ENCODE measurements around the gene SMIM15.

SMIM15 gene

DNA sequence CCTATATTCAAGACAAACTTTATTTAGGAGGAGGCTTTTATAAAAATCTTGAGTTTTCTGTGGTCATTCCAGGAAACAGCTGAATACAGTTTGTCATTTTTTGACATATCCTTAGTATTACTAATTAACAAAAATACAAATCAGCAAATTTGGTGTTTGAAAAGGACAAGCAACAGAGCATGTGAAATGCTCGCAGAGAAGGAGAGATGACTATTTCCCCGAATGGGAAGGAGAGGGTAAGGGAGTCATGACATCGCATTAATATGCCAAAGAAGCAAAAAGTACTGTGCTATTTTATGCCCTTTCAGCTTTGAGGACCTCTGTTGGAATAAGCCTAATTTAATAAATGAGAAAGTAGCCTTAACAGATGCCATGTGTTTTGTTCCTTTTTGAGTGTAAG, 1.8 kb downstream of the SMIM15 start:
- no peak for DNase-seq (ENCODE audit: low read depth in 1 of 2, low spot score in 1 of 2)

DNA sequence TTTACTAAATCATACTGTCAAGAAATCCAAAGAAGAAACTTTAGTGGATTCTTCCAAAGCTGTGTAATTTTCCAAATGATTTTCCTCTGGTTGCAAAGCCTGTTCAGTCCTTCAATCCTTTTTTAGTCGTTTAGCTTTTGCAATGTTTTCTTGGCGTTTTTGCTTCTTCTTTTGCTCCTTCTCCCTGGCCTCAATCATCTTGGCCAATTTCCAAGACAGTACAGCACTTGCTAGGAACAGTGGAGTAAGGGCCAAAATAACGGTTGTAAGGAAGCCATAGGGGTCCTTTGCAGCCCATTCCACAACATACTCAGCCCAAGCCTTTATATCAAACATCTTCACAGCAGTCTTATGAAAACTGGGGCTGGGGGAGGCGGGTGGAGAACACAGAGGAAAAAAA, 2.4 kb downstream of the SMIM15 start:
- DNase-seq (ENCODE audit: low read depth in 1 of 2, low spot score in 1 of 2) = no peak

DNA sequence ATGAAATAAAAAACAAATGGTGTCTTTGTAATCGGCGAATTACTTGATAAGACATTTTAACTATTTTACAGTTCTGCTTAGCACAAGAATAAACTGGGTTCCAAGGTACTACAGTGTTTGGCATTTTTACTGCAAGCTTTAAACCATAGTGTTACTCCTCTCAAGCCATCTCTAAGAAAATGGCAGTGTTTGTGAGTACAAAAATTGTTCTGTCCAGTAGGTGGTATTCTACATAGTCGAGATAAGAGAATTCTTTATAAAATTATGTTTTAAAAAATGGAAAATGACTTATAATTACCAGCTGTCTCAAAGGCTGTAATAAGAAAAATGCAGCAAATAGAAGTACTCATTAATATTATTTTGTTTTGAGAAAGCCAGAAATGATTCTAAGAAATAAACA, 3.2 kb downstream of the SMIM15 start:
- DNase-seq (ENCODE audit: low read depth in 1 of 2, low spot score in 1 of 2) = no peak

DNA sequence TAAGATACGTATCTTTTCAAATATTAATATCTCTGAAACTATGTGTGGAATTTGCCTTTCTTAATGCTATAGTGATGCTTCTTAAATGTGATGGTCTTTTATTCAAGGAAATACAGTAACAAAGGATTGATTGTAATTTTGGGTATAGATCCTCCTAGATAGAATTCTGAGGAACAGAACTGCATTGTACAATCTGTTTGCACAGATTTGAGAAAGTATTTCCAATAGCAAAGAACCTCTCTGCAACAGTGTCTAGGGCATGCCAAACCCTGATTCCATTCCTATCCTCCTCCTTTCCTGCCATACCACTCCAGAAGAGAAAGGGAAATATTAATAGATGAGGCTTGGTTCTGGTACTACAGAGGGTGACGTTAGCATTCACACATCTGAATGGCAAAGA, 10.4 kb downstream of the SMIM15 start:
- DNase-seq (ENCODE audit: low read depth in 1 of 2, low spot score in 1 of 2) = no peak

DNA sequence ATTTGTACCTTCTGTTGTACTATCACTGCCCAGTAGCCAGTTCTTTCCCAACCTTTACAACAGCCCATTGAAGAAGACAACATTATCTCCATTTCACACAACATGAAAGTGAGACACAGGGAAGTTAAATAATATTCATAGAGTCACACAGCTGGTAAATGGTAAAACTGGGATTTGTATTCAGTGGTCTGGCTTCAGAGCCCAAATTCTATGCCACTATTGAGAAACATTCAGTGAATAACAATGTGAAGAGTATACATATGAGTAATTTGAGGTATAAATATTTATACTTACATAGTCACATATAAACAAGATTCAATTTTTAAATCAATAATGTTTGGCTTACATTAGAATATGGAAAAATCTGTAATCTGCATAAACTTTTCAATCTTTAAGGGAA, 13.8 kb downstream of the SMIM15 start:
- DNase-seq (ENCODE audit: low read depth in 1 of 2, low spot score in 1 of 2) = no peak

DNA sequence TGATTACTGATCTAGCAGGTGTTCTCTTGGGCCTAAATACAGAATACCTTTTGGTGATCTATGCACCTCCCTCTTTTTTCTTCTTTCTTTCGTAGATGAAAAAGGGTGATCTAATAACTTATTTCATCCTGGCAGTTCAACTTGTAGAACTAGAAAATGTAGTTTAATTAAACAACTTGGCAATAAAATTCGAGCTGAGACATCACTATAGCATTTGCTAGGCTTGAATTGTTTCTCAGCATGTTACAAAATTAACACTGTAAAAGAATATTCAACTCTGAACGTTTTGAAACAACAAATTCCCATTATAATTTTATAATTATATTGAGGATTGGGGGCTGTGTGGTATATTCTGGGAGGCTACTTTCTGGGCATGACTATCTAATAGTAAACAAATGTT, 19.5 kb downstream of the SMIM15 start:
- no peak for DNase-seq (ENCODE audit: low read depth in 1 of 2, low spot score in 1 of 2)

DNA sequence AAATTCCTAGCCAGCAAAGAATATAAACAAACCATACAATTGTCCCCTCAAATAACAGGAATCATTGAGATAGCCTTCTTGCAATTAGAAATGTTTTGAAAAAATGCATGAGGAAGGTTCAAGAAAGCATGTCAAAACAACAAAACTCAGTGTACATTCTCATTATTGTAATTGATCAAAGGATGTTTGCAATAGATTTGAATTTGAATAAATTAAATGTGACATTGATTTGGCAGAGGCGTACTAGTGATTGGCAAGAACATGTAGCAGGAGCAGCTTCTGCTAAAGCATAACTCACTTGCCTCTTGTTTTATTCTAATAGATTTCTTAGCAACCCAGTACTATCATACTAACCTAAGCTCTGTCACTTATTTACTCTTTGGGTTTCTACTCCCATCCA, 19.9 kb downstream of the SMIM15 start:
- no peak for DNase-seq (ENCODE audit: low read depth in 1 of 2, low spot score in 1 of 2)

DNA sequence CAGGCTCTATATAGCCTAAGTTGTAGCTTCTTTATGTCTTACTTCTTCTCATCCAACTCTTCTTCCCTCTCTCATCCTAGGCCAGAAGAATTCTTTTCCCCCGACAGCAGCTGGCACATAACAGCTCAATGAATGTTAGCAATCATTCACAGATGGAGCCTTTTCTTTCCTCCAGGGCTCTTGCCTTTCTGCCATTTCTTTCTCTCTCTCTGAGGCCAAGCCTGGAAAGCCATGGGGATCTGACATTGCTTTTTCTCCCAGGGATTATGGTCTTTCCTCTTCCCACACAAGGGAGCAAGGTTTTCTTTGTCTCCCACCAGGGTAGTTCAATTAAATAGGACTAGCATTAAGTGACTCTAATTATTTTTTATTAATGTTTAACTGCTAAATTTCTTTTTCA, 20.5 kb downstream of the SMIM15 start:
- DNase-seq (ENCODE audit: low read depth in 1 of 2, low spot score in 1 of 2) = no peak

DNA sequence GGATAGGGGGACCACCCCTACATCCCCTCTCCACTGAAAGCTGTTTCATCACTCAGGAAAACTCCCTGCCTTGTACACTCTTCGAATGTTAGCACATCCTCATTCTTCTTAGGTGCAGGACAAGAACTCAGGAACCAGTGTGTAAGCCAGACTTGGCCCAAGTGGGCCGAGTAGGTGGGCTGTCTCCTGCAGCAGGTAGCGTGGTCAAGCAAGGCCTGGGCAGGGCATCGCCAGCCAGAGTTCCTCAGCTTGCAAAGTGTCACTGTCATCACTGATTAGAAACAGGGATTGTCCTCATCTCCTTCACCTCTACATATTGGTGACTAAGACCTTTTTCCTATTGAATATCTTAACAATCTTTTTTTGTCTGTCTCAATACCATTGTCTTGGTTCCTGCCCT, 22.3 kb downstream of the SMIM15 start:
- no peak for DNase-seq (ENCODE audit: low read depth in 1 of 2, low spot score in 1 of 2)

DNA sequence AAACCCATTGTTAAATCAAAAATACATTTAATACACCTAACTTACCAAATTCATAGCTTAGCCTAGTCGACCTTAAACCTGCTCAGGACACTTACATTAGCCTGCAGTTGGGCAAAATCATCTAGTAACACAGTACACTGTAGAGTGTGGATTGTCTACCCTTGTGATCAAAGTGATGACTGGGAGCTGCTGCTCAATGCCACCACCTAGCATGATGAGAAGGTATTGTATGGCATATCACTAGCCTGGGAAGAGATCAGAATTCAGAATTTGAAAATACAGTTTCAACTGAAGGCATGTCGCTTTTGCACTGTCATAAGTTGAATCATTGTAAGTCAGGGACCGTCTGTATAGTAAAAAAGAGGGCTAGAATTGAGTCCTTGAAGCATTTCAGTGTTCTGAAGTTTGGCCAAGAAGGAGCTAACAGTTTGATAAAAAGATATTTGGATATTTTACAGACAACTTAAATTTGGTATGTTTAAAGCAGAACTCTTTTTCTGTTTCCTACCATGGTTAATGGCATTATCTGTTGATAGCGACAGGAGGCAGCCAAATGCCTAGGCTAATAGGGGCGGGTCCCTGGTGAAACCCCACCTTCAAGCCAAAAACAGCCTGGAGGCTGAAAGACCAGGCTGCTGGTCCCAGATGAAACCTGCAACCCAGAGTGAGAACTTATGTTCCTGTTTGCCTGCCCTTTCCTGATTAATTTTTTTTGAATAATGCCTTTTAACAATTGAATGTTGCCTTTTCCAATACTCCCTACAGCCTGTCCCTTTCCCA, 23.0 kb downstream of the SMIM15 start:
- DNase-seq (ENCODE audit: low read depth in 1 of 2, low spot score in 1 of 2) = no peak

DNA sequence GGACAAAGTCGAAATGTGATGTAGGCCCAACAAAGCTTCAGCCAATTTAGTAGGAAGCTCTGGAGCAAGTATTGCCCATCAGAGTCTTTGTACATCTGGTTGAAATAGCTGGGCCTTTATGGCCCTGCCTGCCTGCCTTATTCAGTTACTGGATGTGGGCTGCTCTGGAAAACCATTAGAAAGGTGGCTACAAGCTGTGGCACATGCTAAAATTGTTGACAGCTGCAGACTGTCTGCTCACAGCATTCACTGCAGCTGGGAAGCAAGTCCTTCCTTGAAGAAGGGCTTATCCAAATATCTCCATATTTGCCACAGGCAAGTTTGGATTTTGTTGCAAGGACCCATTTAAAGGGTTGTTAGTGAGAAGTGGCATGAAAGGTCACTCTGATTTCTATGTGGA, 24.4 kb downstream of the SMIM15 start:
- no peak for DNase-seq (ENCODE audit: low read depth in 1 of 2, low spot score in 1 of 2)

DNA sequence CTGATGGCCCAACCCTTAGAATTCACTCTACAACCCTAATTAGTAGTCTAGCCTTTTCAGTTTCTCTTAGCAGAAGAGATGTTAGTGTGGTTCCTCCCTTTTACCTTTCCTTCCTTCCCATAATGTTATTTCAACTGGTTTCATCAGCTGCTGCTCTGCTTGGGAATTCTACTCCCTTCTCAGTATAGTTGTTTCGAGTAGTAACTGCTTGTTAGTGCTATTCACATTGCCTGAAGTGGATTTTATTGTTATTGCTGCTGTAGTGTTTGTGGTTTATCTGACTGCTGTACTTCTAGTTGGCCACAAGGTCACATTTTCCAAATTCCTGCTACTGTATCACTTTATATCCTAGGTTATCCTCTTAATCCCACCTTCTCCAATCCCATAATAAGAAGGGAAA, 29.7 kb downstream of the SMIM15 start:
- no peak for DNase-seq (ENCODE audit: low read depth in 1 of 2, low spot score in 1 of 2)

DNA sequence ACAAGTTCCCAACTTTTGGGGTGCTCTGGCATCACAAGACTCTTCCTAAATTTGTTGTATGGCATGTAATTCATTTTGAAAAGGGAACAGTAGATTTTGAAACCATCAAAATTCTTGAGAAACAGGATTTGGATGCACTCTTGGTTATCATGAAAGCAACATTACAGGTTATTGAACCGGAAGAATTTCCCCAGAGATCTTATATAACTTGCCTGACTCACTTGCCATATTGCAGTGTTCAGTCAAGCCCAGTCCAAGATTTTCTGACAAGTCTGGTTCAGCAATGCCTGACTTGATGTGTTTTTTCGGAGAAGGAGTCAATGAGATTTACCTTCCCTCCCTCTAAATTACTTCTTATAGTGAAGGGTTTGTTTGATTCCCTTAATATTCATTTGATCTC, 32.0 kb downstream of the SMIM15 start:
- no peak for DNase-seq (ENCODE audit: low read depth in 1 of 2, low spot score in 1 of 2)

DNA sequence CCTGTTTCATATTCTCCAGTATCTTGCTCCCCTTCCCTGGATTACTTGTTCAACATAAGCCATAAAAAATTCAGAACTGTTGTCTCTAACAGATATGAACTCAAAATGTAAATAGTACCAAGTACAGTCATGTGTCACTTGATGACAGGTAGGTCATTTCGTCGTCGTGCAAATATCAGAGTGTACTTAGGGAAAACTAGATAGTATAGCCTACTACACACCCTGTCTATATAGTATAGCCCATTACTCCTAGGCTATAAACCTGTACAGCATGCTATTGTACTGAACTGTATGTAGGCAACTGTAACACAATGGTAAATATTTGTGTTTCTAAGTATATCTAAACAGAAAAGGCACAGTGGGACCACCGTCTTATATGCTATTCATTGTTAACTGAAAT, 39.1 kb downstream of the SMIM15 start:
- DNase-seq (ENCODE audit: low read depth in 1 of 2, low spot score in 1 of 2) = no peak

DNA sequence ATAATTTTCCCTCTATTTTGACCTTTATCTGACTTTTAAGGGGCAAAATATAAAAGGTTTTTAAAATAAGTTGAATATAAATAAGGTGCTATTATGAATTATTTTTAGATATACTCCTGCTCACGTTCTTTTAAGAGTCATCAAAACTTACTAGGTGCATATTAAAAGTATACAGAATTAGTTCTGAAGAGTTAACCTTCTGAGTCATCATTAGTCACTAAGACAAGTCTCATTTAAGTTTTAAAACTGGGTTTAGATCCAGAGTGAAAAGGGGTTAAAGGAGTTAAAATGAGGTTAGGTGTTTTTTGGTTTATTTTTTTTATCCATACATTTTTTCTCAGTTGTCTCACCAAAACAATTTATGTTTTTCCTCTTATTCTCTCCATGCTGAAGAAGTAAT, 41.7 kb downstream of the SMIM15 start:
- no peak for DNase-seq (ENCODE audit: low read depth in 1 of 2, low spot score in 1 of 2)

DNA sequence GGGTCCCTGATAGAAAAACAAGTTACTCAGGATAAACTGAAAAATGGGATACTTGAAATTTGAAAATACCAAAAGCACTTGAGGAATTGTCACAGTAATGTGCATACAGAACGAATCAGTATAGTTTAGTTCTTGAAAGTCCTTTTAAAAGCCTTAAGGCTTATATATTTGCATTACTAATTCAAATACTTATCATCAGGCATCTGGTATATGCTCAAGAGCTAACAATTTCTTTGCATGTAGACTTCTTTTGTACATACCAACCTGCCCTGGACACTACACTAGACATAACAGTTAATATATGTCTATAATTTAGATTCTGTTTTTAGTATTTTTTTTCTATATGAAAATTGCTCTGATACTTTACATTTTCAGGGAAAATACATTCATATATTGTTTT, 43.2 kb downstream of the SMIM15 start:
- no peak for DNase-seq (ENCODE audit: low read depth in 1 of 2, low spot score in 1 of 2)

DNA sequence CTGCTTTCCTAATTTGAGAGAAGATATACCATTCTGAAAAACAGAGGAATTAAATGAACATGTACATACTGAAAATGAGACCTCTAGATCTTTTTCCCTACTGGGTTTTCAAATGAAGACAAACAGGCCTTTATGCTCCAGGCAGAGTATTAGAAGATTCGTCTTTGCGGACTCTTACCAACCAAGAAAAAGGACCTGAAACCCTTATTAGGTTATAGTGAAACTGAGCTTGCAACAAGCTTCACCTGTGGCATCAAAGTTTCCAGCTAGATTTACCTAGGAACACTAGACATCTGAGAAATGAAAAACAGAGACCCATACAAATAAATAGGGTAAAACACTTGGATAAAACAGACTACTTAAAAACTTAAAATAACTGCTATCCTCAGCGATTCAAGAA, 46.3 kb downstream of the SMIM15 start:
- DNase-seq (ENCODE audit: low read depth in 1 of 2, low spot score in 1 of 2) = no peak

DNA sequence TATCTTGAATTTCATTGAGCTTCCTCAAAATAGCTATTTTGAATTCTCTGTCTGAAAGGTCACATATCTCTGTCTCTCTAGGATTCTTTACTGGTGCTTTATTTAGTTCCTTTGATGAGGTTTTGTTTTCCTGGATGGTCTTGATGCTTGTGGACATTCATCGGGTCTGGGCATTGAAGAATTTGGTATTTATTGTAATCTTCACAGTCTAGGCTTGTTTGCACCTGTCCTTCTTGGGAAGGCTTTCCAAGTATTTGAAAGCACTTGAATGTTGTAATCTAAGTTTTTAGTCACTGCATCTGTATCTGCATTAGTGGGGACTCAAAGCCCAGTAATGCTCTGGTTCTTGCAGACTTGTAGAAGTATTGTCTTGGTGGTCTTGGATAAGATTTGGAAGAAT, 47.8 kb downstream of the SMIM15 start:
- DNase-seq (ENCODE audit: low read depth in 1 of 2, low spot score in 1 of 2) = no peak

Measured in stimulated activated CD4-positive, alpha-beta T cell treated with anti-CD3 and anti-CD28 coated beads, Interleukin-15, amount 100 ng/mL, for 1 hour (primary cell).